GM18870 (cell line): Measurements from ENCODE around the gene ATP1A4.
A peak's percentile ranks its signal among the peaks of the same experiment; 100 is the strongest.

ENCODE experiments used
- ATAC-seq: cut with Tn5 transposase; IDR thresholded peaks from one replicate; pipeline ENCODE4 v1.9.1; 2021; ENCODE audit warnings: moderate library complexity; ENCODE audit not compliant: unreplicated experiment

ATP1A4 gene

DNA sequence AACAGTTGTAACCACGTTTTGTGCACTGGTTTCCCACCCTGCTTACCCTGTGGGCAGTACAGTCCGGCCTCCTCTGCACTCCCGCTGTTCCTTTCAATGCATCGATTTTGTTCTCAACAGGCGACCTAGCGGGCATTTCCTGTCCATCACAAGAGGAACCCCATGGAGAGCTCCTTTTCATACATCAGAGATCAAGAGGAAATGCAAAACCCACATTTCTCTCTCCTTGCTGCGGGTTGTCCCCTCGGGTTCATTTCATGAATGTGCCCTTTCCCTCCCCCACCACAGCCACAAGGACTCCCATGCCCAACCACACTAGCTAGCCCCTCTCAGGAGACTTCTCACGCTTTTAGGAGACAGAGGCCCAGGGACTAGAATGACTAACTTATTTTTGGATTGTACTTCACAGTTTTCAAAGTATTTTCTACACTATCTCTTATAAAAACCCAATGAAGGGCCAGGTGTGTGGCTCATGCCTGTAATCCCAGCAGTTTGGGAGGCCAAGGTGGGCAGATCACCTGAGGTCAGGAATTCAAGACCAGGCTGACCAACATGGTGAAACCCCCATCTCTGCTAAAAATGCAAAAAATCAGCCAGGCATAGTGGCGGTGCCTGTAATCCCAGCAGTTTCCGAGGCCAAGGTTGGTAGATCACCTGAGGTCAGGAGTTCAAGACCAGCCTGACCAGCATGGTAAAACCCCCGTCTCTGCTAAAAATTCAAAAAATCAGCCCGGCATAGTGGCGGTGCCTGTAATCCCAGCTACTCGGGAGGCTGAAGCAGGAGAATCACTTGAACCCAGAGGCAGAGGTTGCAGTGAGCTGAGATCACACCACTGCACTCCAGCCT is 18.4 kb downstream of the ATP1A4 start:
- ATAC-seq, result peak; percentile 56

DNA sequence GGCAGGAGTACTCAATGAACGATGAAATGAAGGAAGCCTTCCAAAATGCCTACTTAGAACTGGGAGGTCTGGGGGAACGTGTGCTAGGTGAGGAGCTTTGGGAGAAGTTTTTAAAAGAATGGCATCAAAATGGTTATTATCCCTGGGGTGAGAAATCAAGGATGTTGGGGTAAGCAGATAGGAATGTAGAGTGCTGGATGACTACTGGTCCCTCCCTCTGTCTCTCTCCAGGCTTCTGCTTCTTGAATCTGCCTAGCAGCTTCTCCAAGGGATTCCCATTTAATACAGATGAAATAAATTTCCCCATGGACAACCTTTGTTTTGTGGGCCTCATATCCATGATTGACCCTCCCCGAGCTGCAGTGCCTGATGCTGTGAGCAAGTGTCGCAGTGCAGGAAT is 20.0 kb downstream of the ATP1A4 start:
- no peak for ATAC-seq

DNA sequence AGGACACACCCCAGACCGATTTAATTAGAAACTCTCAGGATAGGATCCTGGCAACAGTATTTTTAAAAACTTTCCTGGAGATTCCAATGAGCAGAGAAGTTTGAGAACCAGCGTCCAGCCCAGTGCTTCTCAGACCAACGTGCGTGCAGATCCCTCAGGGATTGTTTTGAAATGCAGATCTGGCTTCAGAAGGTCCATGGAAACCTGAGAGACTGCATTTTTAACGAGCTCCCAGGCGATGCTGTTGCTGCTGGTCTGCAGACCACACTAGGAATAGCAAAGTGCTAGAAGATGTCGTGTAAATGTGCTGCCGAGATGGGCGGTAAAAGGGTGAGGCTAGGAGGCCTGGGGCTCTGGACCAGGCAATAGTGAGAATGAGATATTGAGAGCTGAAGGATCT is 20.6 kb downstream of the ATP1A4 start:
- ATAC-seq, result no peak

DNA sequence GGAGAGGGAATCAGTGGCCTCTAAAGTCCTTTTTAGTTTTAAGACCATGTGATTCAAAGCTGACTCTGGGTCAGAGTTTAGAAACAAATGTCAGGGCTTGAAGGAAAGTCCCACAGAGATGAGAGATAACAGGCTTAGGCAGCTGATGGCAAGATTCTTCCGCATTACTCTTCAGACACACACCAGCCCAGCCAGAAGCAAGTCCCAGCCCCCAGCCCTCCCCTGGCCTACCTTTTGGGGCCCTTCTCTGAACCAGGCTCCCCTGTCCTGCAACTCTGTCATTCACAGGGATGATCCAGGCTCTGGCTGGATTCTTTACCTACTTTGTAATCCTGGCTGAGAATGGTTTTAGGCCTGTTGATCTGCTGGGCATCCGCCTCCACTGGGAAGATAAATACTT is 25.8 kb downstream of the ATP1A4 start:
- no peak for ATAC-seq

DNA sequence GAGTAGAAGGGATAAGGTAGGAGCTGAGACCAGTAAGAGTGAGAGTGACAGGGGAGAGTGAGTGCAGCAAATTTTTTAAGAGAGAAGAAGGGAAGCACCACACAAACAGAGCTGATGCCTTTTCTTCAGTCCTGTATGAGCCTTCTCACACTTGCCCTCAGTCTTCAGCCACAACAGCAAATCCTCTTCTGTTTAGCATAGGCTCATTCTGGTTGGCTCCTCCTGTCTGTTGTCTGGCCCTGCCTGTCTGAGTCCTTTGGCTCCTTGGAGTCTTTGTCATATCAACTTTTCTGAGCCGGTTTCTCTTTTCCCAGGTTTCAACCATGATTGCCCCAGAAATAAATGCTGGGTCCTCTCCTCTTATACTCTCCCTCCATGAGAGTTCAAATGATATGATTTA is 26.3 kb downstream of the ATP1A4 start:
- no peak for ATAC-seq

DNA sequence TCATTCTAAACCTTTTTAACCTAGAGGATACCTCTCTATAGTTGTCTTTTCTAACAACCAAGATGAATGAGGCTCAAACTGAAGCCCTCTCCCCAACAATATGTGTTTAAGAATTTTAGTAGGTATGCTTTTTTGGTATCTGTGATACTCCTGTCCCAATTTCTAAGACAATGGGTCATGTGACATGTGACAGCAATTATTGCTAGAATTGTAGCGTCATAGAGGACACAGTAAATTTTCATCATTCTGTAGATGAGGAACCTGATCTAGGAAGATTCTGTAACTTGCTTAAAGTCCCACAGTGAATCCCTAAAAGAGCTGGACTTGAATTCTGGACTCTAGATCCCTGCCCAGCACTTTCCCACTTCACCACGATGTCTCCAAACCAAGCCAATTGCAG is 27.3 kb downstream of the ATP1A4 start:
- no peak for ATAC-seq

DNA sequence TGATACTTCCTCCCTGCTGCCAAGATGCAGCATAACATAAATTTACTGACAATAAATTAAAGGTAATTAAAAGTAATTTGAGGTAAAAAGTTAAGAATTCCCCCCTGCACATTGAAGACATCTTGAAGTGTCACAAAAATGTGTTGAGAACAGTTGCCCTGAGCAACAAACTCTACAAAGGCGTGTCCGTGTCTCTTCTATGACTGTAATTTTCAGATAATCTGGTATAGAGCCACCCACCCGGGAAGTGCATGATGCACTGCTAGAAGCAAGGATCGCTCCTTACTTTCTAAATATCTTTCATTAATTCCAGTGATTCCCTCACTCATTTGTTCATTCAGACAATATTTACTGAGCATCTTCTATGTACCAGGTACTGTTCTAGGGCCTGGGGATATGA is 27.9 kb downstream of the ATP1A4 start:
- ATAC-seq, result no peak

DNA sequence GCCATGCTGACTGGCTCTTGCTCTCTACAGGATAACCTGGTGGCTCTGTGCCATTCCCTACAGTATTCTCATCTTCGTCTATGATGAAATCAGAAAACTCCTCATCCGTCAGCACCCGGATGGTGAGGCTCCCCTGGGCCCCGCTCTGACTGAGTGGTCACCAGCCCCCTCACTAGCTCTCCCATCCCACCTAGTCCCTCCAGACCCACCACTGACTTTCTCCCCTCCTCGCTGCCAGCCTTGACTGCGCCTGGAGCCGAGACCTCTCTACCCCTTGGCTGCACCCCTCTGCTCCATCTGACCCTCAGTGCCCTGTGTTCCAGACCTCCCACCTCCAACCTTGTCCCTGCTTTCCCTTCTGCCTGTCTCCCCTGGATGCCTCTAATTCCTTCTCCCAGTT is 34.8 kb downstream of the ATP1A4 start:
- no peak for ATAC-seq

DNA sequence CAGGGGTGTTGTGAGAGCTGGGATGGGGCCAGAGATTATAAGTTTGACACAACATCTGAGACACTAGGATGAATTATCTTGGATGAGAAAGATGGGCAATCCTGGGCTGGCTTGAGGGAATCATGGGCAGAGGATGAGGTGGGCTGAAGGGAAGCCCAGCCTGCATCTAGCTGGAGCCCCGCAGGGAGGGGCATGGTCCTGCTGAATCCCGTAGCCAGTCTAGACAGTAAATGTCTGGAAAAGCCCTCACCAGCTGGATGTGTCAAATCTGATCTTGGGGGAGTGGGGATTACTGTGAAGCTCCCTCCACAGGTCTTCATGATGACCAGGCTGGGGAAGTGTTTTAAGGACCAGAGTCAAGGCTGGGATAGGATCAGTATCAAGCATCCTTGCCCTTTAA is 35.3 kb downstream of the ATP1A4 start:
- no peak for ATAC-seq

DNA sequence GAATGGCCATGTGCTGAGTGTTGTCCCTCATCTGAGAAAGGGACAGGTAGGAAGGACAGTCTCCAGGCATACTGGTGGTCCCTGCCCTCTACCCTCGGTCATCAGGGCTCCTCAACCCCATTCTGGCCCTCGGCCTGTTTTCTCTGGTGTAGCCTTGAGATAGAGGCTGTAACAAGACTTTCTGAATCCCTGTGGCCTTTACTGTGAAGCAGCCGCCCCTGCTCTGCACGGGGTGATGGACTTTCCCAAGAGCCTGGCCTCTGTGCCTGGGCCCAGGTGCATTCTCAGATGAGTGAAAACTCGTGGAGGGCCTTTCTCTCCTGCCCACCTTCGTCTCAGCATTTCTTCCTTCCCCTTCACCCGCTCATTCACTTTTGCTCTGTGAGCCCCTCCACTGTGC is 36.0 kb downstream of the ATP1A4 start:
- no peak for ATAC-seq

DNA sequence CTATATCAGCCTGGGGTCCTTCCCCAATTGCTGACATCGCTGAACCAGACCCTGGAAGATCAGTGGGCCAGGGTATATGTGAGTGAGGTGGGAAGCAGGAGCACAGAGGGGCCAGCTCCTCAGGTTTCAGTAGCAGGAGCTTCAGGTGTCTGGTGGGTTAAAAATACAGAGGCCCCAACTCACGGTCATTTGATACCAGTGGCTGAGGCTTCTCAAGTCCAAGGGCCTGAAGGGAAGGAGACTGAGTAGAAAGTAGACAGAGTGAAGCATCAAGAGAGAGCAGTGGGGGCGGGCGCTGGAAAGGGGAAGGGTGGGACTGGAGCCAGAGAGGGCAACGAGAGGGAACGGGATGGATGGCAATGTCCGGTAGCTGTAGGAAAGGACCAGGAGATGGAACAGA is 36.9 kb downstream of the ATP1A4 start:
- no peak for ATAC-seq

DNA sequence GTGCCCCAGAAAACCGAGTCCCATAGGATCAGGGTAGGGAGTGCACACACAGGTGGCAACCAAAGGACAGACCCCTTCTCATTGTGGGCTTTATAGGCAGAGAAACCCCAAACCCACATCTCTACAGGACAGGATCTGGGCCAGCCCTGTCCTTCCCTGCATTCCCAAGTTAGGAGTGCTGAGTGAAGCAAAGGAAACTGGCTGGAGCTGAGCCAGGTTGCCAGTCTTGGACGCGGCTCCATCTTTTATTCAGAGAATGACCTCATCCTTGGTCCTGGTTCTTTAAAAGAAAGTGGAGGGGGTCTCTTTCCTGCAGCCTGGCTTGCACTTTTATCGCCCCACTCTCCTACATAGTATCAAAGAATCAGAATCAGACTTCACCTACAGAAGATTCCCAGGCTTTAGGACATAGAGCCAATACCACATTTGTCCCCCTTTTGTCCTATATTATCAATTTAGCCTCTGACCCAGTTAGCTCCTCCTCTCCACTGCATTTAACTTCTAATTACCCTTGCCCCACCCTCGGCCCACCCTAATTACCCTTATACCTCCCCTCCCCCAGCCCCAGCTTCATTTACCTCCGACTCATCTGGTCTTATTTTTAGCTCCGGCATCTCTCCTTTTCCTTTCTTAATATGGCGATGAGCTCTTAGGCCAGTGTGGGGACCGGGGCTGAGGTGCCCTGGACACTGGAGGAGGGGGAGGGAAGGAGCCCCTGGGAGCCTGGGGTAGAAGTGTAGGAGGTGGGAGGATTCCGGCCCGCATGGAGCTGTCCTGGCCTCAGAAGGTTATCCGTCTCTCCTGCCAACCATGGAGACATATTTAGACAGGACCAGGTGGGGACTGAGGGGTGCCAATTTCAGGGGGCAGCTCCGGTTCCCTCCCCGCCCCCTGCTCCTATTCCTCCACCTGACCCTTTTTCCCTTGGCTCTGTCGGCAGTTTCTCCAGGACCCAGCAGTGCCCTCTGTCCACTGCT is 38.5 kb downstream of the ATP1A4 start, which contains the start of gene CASQ1:
Gene CASQ1 (plus strand): TSS at position 927 of the 977 bp plus-strand sequence. CDS start 177 bp downstream, outside the sequence.
- no peak for ATAC-seq

DNA sequence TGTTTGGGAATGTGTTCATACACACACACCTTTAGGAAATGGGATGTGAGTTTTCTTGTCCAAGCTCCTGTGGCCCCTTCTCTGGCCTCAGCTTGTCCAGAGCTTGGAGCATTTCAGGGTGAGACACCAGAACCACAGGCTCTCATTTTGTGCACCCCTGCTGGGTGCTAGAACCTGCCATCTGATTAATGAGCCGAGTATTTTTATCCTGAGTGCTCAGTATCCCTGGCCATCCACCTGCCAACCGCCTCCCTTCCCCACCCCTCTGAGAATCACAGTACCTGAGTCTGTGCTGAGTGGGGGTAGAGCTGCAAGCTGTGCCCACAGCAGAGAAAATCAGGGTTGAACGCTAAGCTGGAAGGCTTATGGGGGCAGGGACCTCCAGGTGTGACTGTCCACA is 40.4 kb downstream of the ATP1A4 start:
- no peak for ATAC-seq

DNA sequence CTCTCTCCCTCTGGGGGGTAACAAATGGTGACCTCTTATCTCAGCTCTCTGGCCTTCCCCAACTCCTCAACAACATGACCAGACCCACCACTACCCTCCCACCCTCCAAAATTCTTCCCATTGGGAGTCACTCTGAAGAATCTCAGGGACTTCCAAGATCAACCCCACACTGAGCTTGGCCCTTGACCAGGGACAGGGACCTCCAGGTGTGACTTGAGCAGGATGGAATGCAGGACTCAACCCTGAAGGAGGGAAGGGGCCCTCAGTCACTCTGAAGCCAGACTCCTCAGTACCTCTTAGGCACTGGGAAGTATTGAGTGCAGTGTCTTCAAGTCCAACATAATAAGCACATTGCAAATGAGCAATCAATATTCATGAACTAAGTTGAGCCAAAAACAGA is 40.8 kb downstream of the ATP1A4 start:
- no peak for ATAC-seq

DNA sequence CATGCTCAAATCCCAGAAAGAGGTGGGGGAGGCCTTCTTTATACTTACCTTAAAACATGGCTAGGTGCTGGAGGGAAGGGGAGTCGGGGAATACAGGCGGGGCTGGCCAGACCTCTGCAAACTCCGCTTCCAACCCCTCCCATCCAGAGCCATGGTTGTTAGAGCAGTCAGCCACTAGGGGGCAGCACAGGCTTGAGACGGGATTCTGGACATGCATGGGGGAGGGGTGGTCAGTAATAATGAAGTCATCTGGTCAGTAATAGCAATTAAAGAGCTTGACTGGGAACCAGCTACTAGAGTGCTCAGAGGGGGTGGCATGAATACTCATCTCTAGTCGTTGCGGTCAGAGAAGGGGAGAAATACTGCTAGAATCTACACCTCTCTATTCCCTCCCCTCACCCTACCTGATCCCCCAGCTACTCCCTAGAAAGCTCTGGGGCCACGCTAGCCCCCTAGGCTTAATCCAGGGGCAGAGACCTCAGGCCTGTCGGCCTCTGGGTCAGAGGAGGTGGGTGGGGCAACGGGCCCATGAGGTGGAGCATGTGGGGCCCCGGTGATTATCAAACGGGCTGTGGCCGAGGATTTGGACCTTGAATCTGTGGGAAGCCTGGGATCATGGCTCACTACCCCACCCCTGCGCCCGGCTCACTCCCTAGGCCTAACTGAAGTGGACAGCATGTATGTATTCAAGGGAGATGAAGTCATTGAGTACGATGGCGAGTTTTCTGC is 41.9 kb downstream of the ATP1A4 start:
- peak; percentile 63 for ATAC-seq

DNA sequence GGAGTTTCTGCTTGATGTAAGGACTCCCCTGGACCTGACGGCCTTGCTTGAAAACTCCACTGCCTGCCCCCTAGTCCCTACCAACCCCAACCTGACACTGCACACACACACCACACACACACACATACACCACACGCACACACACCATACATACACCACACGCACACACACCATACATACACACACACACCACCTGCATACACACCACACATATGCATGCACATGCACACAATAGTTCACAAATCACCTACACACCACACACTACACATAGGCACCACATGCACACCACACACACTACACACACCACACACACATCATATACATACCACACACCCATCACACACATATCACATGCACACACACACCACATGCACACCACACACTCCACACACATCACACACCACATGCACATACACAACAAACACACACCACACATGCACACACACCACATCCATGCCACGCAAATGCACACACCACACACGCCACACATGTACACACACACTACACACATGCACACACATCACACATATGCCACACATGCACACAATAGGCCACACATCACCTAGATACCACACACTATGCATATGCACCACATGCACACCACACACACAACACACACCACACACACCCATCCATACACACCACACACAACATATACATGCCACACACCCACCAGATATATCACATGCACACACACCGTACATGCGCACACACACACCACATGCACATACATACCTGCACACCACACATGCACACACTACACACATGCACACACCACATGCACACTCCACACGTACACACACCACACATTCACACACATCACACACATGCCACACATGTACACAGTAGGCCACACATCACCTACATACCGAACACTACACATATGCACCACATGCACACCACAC is 42.7 kb downstream of the ATP1A4 start:
- ATAC-seq, result no peak

DNA sequence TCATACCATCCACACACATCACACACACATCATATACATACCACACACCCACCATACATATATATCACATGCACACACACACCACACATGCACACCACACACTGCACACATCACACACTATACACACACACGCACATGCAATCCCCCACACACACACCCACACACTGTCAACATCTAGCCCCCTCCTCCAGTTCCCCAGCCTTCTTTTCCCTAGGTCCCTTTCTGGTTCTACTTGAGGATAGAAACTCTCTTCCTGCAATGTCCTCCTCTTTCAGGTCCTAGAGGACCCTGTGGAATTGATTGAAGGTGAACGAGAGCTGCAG is 43.3 kb downstream of the ATP1A4 start:
- no peak for ATAC-seq

DNA sequence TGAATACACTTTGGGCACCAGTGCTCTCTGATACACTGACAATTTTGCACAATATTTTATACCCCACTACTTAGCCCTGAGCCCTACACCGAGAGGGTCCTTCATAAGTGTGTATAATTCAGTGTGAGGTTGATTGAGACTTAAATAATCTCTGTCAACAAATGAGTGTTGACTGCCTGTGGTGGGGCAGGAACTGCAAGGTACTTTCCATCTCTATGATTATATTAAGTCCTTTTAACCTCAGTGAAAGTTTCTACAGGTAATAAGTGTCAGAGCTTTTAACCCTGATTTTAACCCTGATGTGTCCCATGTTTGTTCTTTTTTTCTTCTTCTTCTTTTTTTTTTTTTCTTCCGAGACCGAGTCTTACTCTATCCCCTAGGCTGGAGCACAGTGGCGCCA is 44.7 kb downstream of the ATP1A4 start:
- ATAC-seq, result no peak

DNA sequence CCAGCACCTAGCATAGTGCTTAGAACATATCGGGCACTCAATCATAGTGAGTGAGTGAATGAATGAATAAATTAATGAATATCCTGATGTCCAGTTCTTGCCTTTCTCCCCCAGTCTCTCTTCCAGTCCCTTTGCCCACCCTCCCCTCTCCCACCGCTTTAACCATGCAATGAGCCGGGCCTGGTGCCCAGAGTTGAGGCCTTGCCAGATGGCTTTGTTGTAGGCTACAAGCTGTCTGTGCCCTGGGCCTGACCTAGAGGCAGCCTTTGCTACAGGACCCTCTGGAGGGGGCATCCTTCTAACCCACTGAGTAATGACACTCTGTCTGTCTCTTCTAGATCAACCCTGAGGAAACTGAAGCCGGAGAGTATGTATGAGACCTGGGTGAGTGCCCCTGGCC is 45.8 kb downstream of the ATP1A4 start:
- ATAC-seq, result no peak

DNA sequence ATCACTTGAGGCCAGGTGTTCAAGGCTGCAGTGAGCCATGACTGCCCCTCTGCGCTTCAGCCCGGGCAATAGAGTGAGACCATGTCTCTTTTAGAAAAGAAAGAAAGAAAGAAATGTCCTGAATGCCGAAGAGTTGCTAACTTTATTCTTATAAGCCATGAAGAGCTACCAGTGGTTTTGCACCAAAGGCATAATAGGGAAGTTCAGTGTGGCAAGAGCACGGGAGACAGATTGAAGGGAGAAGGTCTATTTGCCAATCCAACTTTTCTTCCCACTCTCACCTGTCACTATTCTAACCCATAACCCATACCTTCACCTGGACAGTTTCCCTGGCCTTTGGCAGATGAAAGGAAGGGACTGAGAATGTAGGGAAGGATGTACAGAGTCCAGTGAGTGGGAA is 49.4 kb downstream of the ATP1A4 start:
- no peak for ATAC-seq
